Measurements from ENCODE around the gene SOCS7.

- TF ChIP-seq, protein P1, sequence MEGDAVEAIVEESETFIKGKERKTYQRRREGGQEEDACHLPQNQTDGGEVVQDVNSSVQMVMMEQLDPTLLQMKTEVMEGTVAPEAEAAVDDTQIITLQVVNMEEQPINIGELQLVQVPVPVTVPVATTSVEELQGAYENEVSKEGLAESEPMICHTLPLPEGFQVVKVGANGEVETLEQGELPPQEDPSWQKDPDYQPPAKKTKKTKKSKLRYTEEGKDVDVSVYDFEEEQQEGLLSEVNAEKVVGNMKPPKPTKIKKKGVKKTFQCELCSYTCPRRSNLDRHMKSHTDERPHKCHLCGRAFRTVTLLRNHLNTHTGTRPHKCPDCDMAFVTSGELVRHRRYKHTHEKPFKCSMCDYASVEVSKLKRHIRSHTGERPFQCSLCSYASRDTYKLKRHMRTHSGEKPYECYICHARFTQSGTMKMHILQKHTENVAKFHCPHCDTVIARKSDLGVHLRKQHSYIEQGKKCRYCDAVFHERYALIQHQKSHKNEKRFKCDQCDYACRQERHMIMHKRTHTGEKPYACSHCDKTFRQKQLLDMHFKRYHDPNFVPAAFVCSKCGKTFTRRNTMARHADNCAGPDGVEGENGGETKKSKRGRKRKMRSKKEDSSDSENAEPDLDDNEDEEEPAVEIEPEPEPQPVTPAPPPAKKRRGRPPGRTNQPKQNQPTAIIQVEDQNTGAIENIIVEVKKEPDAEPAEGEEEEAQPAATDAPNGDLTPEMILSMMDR (IDR thresholded peaks at IDR 0.05; ENCODE audit: poor library complexity): peak; percentile 67
- no peak for TF ChIP-seq EZH2 (IDR thresholded peaks at IDR 0.05; ENCODE audit: borderline replicate concordance)
- TF ChIP-seq EZH2phosphoT487 (IDR thresholded peaks at IDR 0.05; ENCODE audit: low read depth, severe bottlenecking, unreplicated experiment): no peak
Observed at GRCh38 chr17:38322156-38322779, 29.4 kb upstream of the SOCS7 start.

Data from hepatocyte (in vitro differentiated cells).